ENCODE data around the gene RNU5B-1.

The RNU5B-1 gene

GRCh38 chr15:65333148-65333820 lies 28.8 kb downstream of the RNU5B-1 start:
- Histone ChIP-seq H3K23ac (ENCODE audit: low read length in 2 of 2) (no peak overlapping the region), H2BK120ac (ENCODE audit: low read depth, low read length) (no peak overlapping the region), H2AFZ (ENCODE audit: low read depth, low read length) (no peak overlapping the region), H2AK5ac (ENCODE audit: low read length, severe bottlenecking) (no peak overlapping the region), H2BK15ac (ENCODE audit: low read depth, poor library complexity, severe bottlenecking) (peak overlapping the region; percentile 74), H3K14ac (ENCODE audit: low read length in 2 of 2) (no peak overlapping the region), H3K4me2 (ENCODE audit: low read length, poor library complexity, severe bottlenecking) (no peak overlapping the region), H3K36me3 (ENCODE audit: control insufficient read depth in 1 of 2, insufficient read depth in 2 of 2, low read depth in 1 of 2, low read length in 2 of 2) (peaks cover 0 to 7% of the 10 kb centered on the region in 2 experiments), H3K4me3 (ENCODE audit: insufficient read depth in 1 of 2, low read depth in 1 of 2, low read length in 2 of 2) (no peak overlapping the region), H3K9ac (ENCODE audit: low read length) (no peak overlapping the region), H4K8ac (ENCODE audit: low read length) (no peak overlapping the region), H3K4ac (ENCODE audit: low read depth in 1 of 2, low read length in 2 of 2) (no peak overlapping the region), H3K79me1 (replicated peaks; ENCODE audit: low read length, poor library complexity, severe bottlenecking) (no peaks in the 10 kb centered on the region), H3K27ac (ENCODE audit: low read length, poor library complexity, severe bottlenecking) (no peak overlapping the region), H2BK5ac (ENCODE audit: low read depth, low read length, poor library complexity, severe bottlenecking) (no peak overlapping the region), H3K4me1 (ENCODE audit: control insufficient read depth, insufficient read depth, low read depth, low read length) (peaks cover 17% of the 10 kb centered on the region), H3K27me3 (ENCODE audit: control insufficient read depth in 1 of 2, insufficient read depth in 1 of 2, low read length in 2 of 2) (peaks cover 44 to 82% of the 10 kb centered on the region in 2 experiments), H3K9me3 (ENCODE audit: control insufficient read depth, low read length) (no peaks in the 10 kb centered on the region), H3K18ac (ENCODE audit: low read depth in 1 of 2, low read length in 2 of 2) (no peak overlapping the region), H4K91ac (ENCODE audit: low read length) (no peak overlapping the region), H2BK12ac (ENCODE audit: low read length in 2 of 2) (no peak overlapping the region)
- 77% methylated on average over 16 of the region's 16 CpGs for WGBS
- DNase-seq: no peak

GRCh38 chr15:65333856-65334255 lies 29.4 kb downstream of the RNU5B-1 start:
- DNase-seq: no peak
- no peak overlapping the region for H2AK5ac ChIP-seq (ENCODE audit: low read length, severe bottlenecking)
- no peaks in the 10 kb centered on the region for H3K9me3 ChIP-seq (ENCODE audit: control insufficient read depth, low read length)
- 72% methylated on average over 3 of the region's 5 CpGs for WGBS
- H3K36me3 ChIP-seq (ENCODE audit: control insufficient read depth in 1 of 2, insufficient read depth in 2 of 2, low read depth in 1 of 2, low read length in 2 of 2): peaks cover 0 to 5% of the 10 kb centered on the region in 2 experiments
- H3K4ac ChIP-seq (ENCODE audit: low read depth in 1 of 2, low read length in 2 of 2): no peak overlapping the region
- H2BK5ac ChIP-seq (ENCODE audit: low read depth, low read length, poor library complexity, severe bottlenecking): no peak overlapping the region
- H3K27ac ChIP-seq (ENCODE audit: low read length, poor library complexity, severe bottlenecking): no peak overlapping the region
- H2BK15ac ChIP-seq (ENCODE audit: low read depth, poor library complexity, severe bottlenecking): peak overlapping the region; percentile 74
- no peak overlapping the region for H3K23ac ChIP-seq (ENCODE audit: low read length in 2 of 2)
- no peaks in the 10 kb centered on the region for H3K79me1 ChIP-seq (replicated peaks; ENCODE audit: low read length, poor library complexity, severe bottlenecking)
- H3K4me1 ChIP-seq (ENCODE audit: control insufficient read depth, insufficient read depth, low read depth, low read length): peaks cover 17% of the 10 kb centered on the region
- H3K4me3 ChIP-seq (ENCODE audit: insufficient read depth in 1 of 2, low read depth in 1 of 2, low read length in 2 of 2): no peak overlapping the region
- H3K18ac ChIP-seq (ENCODE audit: low read depth in 1 of 2, low read length in 2 of 2): no peak overlapping the region
- H3K14ac ChIP-seq (ENCODE audit: low read length in 2 of 2): no peak overlapping the region
- peaks cover 47 to 86% of the 10 kb centered on the region in 2 experiments for H3K27me3 ChIP-seq (ENCODE audit: control insufficient read depth in 1 of 2, insufficient read depth in 1 of 2, low read length in 2 of 2)
- H2BK12ac ChIP-seq (ENCODE audit: low read length in 2 of 2): no peak overlapping the region
- no peak overlapping the region for H3K9ac ChIP-seq (ENCODE audit: low read length)
- no peak overlapping the region for H3K4me2 ChIP-seq (ENCODE audit: low read length, poor library complexity, severe bottlenecking)
- no peak overlapping the region for H4K91ac ChIP-seq (ENCODE audit: low read length)
- no peak overlapping the region for H2AFZ ChIP-seq (ENCODE audit: low read depth, low read length)
- H2BK120ac ChIP-seq (ENCODE audit: low read depth, low read length): no peak overlapping the region
- no peak overlapping the region for H4K8ac ChIP-seq (ENCODE audit: low read length)

GRCh38 chr15:65334586-65335231 lies 30.2 kb downstream of the RNU5B-1 start:
- Histone ChIP-seq H2BK120ac (ENCODE audit: low read depth, low read length) (no peak overlapping the region), H3K27ac (ENCODE audit: low read length, poor library complexity, severe bottlenecking) (no peak overlapping the region), H3K14ac (ENCODE audit: low read length in 2 of 2) (peak overlapping the region in 1 of 2 experiments; percentile 30), H3K27me3 (ENCODE audit: control insufficient read depth in 1 of 2, insufficient read depth in 1 of 2, low read length in 2 of 2) (peaks cover 51 to 84% of the 10 kb centered on the region in 2 experiments), H3K79me1 (replicated peaks; ENCODE audit: low read length, poor library complexity, severe bottlenecking) (no peaks in the 10 kb centered on the region), H4K8ac (ENCODE audit: low read length) (peak overlapping the region; percentile 8), H3K36me3 (ENCODE audit: control insufficient read depth in 1 of 2, insufficient read depth in 2 of 2, low read depth in 1 of 2, low read length in 2 of 2) (peaks cover 0 to 3% of the 10 kb centered on the region in 2 experiments), H3K18ac (ENCODE audit: low read depth in 1 of 2, low read length in 2 of 2) (peak overlapping the region in 1 of 2 experiments; percentile 48), H2AK5ac (ENCODE audit: low read length, severe bottlenecking) (no peak overlapping the region), H2BK15ac (ENCODE audit: low read depth, poor library complexity, severe bottlenecking) (peak overlapping the region; percentile 75), H3K4me2 (ENCODE audit: low read length, poor library complexity, severe bottlenecking) (no peak overlapping the region), H2BK12ac (ENCODE audit: low read length in 2 of 2) (no peak overlapping the region), H2BK5ac (ENCODE audit: low read depth, low read length, poor library complexity, severe bottlenecking) (no peak overlapping the region), H3K23ac (ENCODE audit: low read length in 2 of 2) (peak overlapping the region in 1 of 2 experiments; percentile 57), H3K4ac (ENCODE audit: low read depth in 1 of 2, low read length in 2 of 2) (peak overlapping the region in 1 of 2 experiments; percentile 37), H3K4me3 (ENCODE audit: insufficient read depth in 1 of 2, low read depth in 1 of 2, low read length in 2 of 2) (no peak overlapping the region), H3K9ac (ENCODE audit: low read length) (no peak overlapping the region), H2AFZ (ENCODE audit: low read depth, low read length) (no peak overlapping the region), H4K91ac (ENCODE audit: low read length) (no peak overlapping the region), H3K4me1 (ENCODE audit: control insufficient read depth, insufficient read depth, low read depth, low read length) (peaks cover 14% of the 10 kb centered on the region), H3K9me3 (ENCODE audit: control insufficient read depth, low read length) (no peaks in the 10 kb centered on the region)
- WGBS: 45% methylated on average over 20 of the region's 20 CpGs
- DNase-seq: peak; percentile 61

- Histone ChIP-seq H3K79me1 (replicated peaks; ENCODE audit: low read length, poor library complexity, severe bottlenecking) (no peaks in the 10 kb centered on the region), H2AK5ac (ENCODE audit: low read length, severe bottlenecking) (no peak overlapping the region), H4K8ac (ENCODE audit: low read length) (peak overlapping the region; percentile 8), H2BK15ac (ENCODE audit: low read depth, poor library complexity, severe bottlenecking) (no peak overlapping the region), H3K14ac (ENCODE audit: low read length in 2 of 2) (peak overlapping the region in 1 of 2 experiments; percentile 30), H4K91ac (ENCODE audit: low read length) (no peak overlapping the region), H2BK120ac (ENCODE audit: low read depth, low read length) (no peak overlapping the region), H3K36me3 (ENCODE audit: control insufficient read depth in 1 of 2, insufficient read depth in 2 of 2, low read depth in 1 of 2, low read length in 2 of 2) (peaks cover 0 to 3% of the 10 kb centered on the region in 2 experiments), H3K4me1 (ENCODE audit: control insufficient read depth, insufficient read depth, low read depth, low read length) (peaks cover 12% of the 10 kb centered on the region), H2BK5ac (ENCODE audit: low read depth, low read length, poor library complexity, severe bottlenecking) (no peak overlapping the region), H3K27ac (ENCODE audit: low read length, poor library complexity, severe bottlenecking) (no peak overlapping the region), H3K4ac (ENCODE audit: low read depth in 1 of 2, low read length in 2 of 2) (peak overlapping the region in 1 of 2 experiments; percentile 60), H3K4me2 (ENCODE audit: low read length, poor library complexity, severe bottlenecking) (no peak overlapping the region), H3K27me3 (ENCODE audit: control insufficient read depth in 1 of 2, insufficient read depth in 1 of 2, low read length in 2 of 2) (peaks cover 54 to 84% of the 10 kb centered on the region in 2 experiments), H3K9ac (ENCODE audit: low read length) (no peak overlapping the region), H3K18ac (ENCODE audit: low read depth in 1 of 2, low read length in 2 of 2) (peak overlapping the region in 1 of 2 experiments; percentile 61), H2BK12ac (ENCODE audit: low read length in 2 of 2) (peak overlapping the region in 1 of 2 experiments; percentile 70), H3K4me3 (ENCODE audit: insufficient read depth in 1 of 2, low read depth in 1 of 2, low read length in 2 of 2) (no peak overlapping the region), H3K9me3 (ENCODE audit: control insufficient read depth, low read length) (no peaks in the 10 kb centered on the region), H2AFZ (ENCODE audit: low read depth, low read length) (no peak overlapping the region), H3K23ac (ENCODE audit: low read length in 2 of 2) (peak overlapping the region in 1 of 2 experiments; percentile 36)
- DNase-seq: no peak
- 91% methylated on average over 19 of the region's 19 CpGs for WGBS
Measured at GRCh38 chr15:65335278-65336055, 31.0 kb downstream of the RNU5B-1 start.

All from mesenchymal stem cell (in vitro differentiated cells and primary cell).